ENCODE results near the gene EDAR.

Gene EDAR

GRCh38 chr2:108925735-108926134 is 63.3 kb downstream of the EDAR start:
- no peaks in the 10 kb centered on the region for H3K9me3 ChIP-seq
- no peak for DNase-seq (ENCODE audit: low spot score in 2 of 2)
- no peak overlapping the region for H3K4me3 ChIP-seq
- in situ Hi-C loops (cut with MboI; ENCODE audit: low sequenced_read_pairs), result no loop called here
- no peaks in the 10 kb centered on the region for H3K36me3 ChIP-seq (replicated peaks)
- no peaks in the 10 kb centered on the region for H3K27me3 ChIP-seq (ENCODE audit: low read depth)
- H3K4me1 ChIP-seq, result no peaks in the 10 kb centered on the region

- no peaks in the 10 kb centered on the region for H3K36me3 ChIP-seq (replicated peaks)
- H3K9me3 ChIP-seq, result no peaks in the 10 kb centered on the region
- no peaks in the 10 kb centered on the region for H3K4me1 ChIP-seq
- DNase-seq (ENCODE audit: low spot score in 2 of 2), result no peak
- H3K27me3 ChIP-seq (ENCODE audit: low read depth), result no peaks in the 10 kb centered on the region
- H3K4me3 ChIP-seq, result no peak overlapping the region
- in situ Hi-C loops (cut with MboI; ENCODE audit: low sequenced_read_pairs), result no loop called here
These were observed 63.7 kb downstream of the EDAR start for GRCh38 chr2:108925286-108925685.

GRCh38 chr2:108924580-108925251 is 64.3 kb downstream of the EDAR start:
- H3K27me3 ChIP-seq (ENCODE audit: low read depth), result no peaks in the 10 kb centered on the region
- no peaks in the 10 kb centered on the region for H3K36me3 ChIP-seq (replicated peaks)
- DNase-seq (ENCODE audit: low spot score in 2 of 2), result no peak
- no peak overlapping the region for H3K4me3 ChIP-seq
- in situ Hi-C loops (cut with MboI; ENCODE audit: low sequenced_read_pairs), result no loop called here
- no peaks in the 10 kb centered on the region for H3K9me3 ChIP-seq
- H3K4me1 ChIP-seq, result no peaks in the 10 kb centered on the region

- no peaks in the 10 kb centered on the region for H3K27me3 ChIP-seq (ENCODE audit: low read depth)
- no peak for DNase-seq (ENCODE audit: low spot score in 2 of 2)
- in situ Hi-C loops (cut with MboI; ENCODE audit: low sequenced_read_pairs), result no loop called here
These were observed 65.1 kb downstream of the EDAR start for GRCh38 chr2:108923736-108924579.

DNA sequence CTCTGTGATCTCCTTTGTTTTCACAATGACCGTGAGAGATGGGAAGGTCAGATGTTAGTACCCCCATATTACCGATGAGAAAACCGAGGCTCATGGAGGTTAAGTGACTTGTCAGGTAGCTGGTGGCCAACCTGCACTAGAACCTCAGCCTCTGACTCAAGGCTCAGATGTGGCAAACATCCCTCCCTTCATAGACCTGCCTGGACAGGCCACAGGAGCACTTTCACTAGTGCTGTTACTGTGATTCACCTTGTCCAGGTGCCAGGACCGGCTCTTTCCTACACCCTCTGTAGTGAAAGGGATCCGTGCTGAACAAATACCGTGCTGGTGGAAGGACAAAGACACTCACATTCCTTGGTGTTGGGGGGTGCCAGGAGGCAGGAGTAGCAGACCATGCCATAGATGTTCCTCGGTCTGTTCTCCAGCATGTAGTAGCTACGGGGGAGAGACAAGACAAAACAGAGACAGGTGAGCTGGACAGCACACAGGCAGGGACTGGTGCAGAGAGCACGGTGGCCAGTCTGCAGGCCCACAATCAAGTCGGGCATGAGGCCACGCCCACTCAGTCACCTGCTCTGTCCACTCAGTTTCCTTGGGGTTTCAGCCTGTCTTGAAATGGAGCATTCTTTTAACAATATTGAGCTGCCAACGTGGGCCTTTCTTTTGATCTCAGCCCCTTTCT is 65.9 kb downstream of the EDAR start:
- no peak for DNase-seq (ENCODE audit: low spot score in 2 of 2)
- in situ Hi-C loops (cut with MboI; ENCODE audit: low sequenced_read_pairs), result no loop called here
- Histone ChIP-seq H3K4me3 (no peak overlapping the region), H3K9me3 (no peaks in the 10 kb centered on the region), H3K36me3 (replicated peaks) (no peaks in the 10 kb centered on the region), H3K4me1 (no peaks in the 10 kb centered on the region), H3K27me3 (ENCODE audit: low read depth) (no peaks in the 10 kb centered on the region)

More at GRCh38 chr2:108923736-108924579, 65.1 kb downstream of the EDAR start:
- H3K9me3 ChIP-seq, result no peaks in the 10 kb centered on the region
- H3K4me3 ChIP-seq, result no peak overlapping the region
- H3K4me1 ChIP-seq, result no peaks in the 10 kb centered on the region
- no peaks in the 10 kb centered on the region for H3K36me3 ChIP-seq (replicated peaks)

GRCh38 chr2:108922141-108922915 is 66.7 kb downstream of the EDAR start:
- no peaks in the 10 kb centered on the region for H3K9me3 ChIP-seq
- no peak for DNase-seq (ENCODE audit: low spot score in 2 of 2)
- no peak overlapping the region for H3K4me3 ChIP-seq
- H3K4me1 ChIP-seq, result no peaks in the 10 kb centered on the region
- in situ Hi-C loops (cut with MboI; ENCODE audit: low sequenced_read_pairs), result no loop called here
- H3K36me3 ChIP-seq (replicated peaks), result no peaks in the 10 kb centered on the region
- H3K27me3 ChIP-seq (ENCODE audit: low read depth), result no peaks in the 10 kb centered on the region

- Histone ChIP-seq H3K4me1 (no peaks in the 10 kb centered on the region), H3K36me3 (replicated peaks) (no peaks in the 10 kb centered on the region), H3K4me3 (no peak overlapping the region), H3K9me3 (no peaks in the 10 kb centered on the region), H3K27me3 (ENCODE audit: low read depth) (no peaks in the 10 kb centered on the region)
- in situ Hi-C loops (cut with MboI; ENCODE audit: low sequenced_read_pairs), result no loop called here
- DNase-seq (ENCODE audit: low spot score in 2 of 2), result no peak
These were observed 67.7 kb downstream of the EDAR start for GRCh38 chr2:108921096-108922030.

DNA sequence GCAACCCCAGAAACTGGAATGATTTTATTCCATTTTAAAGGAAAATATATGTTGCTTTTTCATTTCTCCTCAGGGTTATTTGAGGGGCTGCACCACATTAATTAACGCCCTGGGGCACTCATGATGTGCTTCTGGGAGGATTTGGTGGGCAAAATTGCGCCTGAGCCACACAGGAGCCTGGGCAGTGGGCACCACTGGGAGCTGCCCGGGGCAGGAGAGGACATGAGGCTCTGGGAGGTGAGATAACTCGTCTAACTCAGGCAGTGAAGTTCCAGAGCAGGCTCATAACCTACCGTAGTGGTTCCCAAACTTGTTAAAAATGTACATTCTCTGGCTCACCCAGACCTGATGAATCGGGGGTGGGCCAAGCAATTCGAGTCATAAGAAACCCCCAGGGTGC is 68.3 kb downstream of the EDAR start:
- DNase-seq (ENCODE audit: low spot score in 2 of 2), result no peak
- H3K27me3 ChIP-seq (ENCODE audit: low read depth), result no peaks in the 10 kb centered on the region
- H3K9me3 ChIP-seq, result no peaks in the 10 kb centered on the region
- H3K4me1 ChIP-seq, result no peaks in the 10 kb centered on the region
- in situ Hi-C loops (cut with MboI; ENCODE audit: low sequenced_read_pairs), result no loop called here
- H3K4me3 ChIP-seq, result no peak overlapping the region
- H3K36me3 ChIP-seq (replicated peaks), result no peaks in the 10 kb centered on the region

DNA sequence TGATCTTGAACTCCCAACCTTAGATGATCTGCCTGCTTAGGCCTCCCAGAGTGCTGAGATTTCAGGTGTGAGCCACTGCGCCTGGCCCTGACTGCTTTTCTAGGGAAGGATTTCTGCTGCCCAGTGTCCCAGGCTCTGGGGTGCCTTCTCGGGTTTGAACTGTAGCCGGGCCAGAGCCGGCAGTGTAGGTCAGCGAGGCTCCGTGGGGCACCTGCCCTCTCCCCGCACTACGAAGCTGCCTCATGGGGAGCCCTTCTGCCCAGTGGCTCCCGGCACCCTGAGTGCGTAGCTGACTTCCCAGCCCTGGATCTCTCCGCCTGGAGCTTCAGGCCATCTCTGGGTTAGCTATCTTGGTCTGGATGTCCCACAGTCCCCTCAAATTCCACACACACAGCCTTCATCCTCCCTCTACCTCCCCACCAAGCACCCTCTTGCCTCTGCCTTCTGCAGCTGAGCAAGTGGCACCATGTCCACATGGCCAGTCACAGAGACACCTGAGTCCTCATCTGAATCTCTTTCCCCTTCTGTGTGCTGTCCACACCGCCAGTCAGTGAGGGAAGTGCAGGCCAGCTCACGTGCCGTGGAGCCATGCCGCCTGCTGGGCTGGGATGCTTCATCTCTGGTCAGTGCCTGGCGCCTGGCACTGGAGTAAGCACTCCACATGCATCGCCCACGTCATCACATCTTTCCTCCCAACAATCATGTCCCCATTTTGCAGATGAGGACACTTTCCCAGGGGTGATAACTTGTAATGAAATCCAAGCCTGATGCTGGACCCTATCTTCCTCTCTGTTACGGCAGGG is 69.2 kb downstream of the EDAR start:
- no peak for DNase-seq (ENCODE audit: low spot score in 2 of 2)
- no peaks in the 10 kb centered on the region for H3K27me3 ChIP-seq (ENCODE audit: low read depth)
- H3K36me3 ChIP-seq (replicated peaks), result no peaks in the 10 kb centered on the region
- H3K4me3 ChIP-seq, result no peak overlapping the region
- in situ Hi-C loops (cut with MboI; ENCODE audit: low sequenced_read_pairs), result no loop called here
- no peaks in the 10 kb centered on the region for H3K9me3 ChIP-seq
- H3K4me1 ChIP-seq, result no peaks in the 10 kb centered on the region

DNA sequence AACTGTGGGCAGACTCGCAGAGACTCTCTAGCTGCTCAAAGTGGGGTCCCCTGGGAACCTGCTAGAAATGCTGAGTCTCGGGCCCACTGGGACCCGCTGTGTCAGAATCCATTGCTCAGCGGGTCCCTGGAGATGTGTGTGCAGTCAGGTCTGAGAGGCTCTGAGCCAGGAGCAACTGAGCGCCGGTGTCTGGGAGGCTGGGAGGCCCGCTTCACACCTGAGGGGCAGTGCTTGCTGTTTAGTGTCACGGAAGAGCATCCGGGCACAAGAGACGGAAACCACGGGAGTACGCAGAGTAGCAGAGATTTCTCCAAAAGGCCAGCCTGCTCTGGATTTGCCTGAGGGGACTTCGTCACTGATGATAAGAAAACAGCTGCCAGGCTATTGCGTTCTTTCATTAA is 70.1 kb downstream of the EDAR start:
- H3K27me3 ChIP-seq (ENCODE audit: low read depth), result no peaks in the 10 kb centered on the region
- H3K4me1 ChIP-seq, result no peaks in the 10 kb centered on the region
- DNase-seq (ENCODE audit: low spot score in 2 of 2), result no peak
- in situ Hi-C loops (cut with MboI; ENCODE audit: low sequenced_read_pairs), result no loop called here
- no peaks in the 10 kb centered on the region for H3K36me3 ChIP-seq (replicated peaks)
- H3K9me3 ChIP-seq, result no peaks in the 10 kb centered on the region
- no peak overlapping the region for H3K4me3 ChIP-seq

- DNase-seq (ENCODE audit: low spot score in 2 of 2), result no peak
- in situ Hi-C loops (cut with MboI; ENCODE audit: low sequenced_read_pairs), result no loop called here
These were observed 70.7 kb downstream of the EDAR start for GRCh38 chr2:108918156-108918874.

DNA sequence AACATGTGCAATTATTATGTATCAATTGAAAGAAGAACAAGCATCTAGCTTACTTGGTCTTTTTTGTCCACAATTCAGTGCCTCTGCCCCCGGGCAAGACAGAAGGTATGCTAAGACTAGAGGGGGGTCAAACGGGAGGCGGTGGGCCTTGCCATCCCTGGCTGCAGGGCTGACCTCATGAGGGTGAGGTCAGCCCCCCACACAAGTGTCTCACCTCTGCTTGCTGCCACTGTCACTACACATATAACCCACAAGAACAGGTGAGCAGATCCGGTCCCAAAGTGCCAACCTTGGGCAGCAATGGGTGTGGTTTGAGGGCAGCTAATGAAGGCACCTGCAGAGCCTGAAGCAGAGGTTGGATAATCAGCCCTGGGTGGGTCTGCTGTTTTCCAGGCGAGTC is 71.5 kb downstream of the EDAR start:
- Histone ChIP-seq H3K4me3 (no peak overlapping the region), H3K27me3 (ENCODE audit: low read depth) (no peaks in the 10 kb centered on the region), H3K9me3 (no peaks in the 10 kb centered on the region), H3K4me1 (no peaks in the 10 kb centered on the region), H3K36me3 (replicated peaks) (no peaks in the 10 kb centered on the region)
- no peak for DNase-seq (ENCODE audit: low spot score in 2 of 2)
- in situ Hi-C loops (cut with MboI; ENCODE audit: low sequenced_read_pairs), result no loop called here

More at GRCh38 chr2:108918156-108918874, 70.7 kb downstream of the EDAR start:
- Histone ChIP-seq H3K36me3 (replicated peaks) (no peaks in the 10 kb centered on the region), H3K4me3 (no peak overlapping the region), H3K27me3 (ENCODE audit: low read depth) (no peaks in the 10 kb centered on the region), H3K4me1 (no peaks in the 10 kb centered on the region), H3K9me3 (no peaks in the 10 kb centered on the region)
